Stimulated activated CD4-positive, alpha-beta T cell treated with anti-CD3 and anti-CD28 coated beads, Interleukin-1b, Interleukin-23, amount 100 ng/mL, for 4 hours (primary cell): Measurements from ENCODE around the gene FER.
"Not testable (repeated sequence)": the region's sequence is repeated elsewhere in the genome, so short reads cannot be mapped to it uniquely, and the experiment has no call there.

ENCODE experiments used
- DNase-seq, 2 donors: peaks; one replicate each; pipeline ENCODE4 v3.0.0-alpha.2; 2020; ENCODE audit warnings: low read depth in 2 of 2

Gene FER

GRCh38 chr5:108798513-108799265 lies 51.0 kb downstream of the FER start:
- no peak for DNase-seq

- no peak for DNase-seq
Measured at GRCh38 chr5:108801301-108801700, 53.6 kb downstream of the FER start.

- DNase-seq: no peak
Measured at GRCh38 chr5:108801776-108802175, 54.1 kb downstream of the FER start.

- DNase-seq: no peak
Measured at GRCh38 chr5:108810717-108811116, 63.0 kb downstream of the FER start.

GRCh38 chr5:108813673-108814072 lies 66.0 kb downstream of the FER start:
- DNase-seq: no peak

GRCh38 chr5:108814551-108814950 lies 66.9 kb downstream of the FER start:
- DNase-seq: no peak

- DNase-seq: no peak
Measured at GRCh38 chr5:108818613-108819272, 71.0 kb downstream of the FER start.

- no peak for DNase-seq
Measured at GRCh38 chr5:108820983-108821382, 73.3 kb downstream of the FER start.

GRCh38 chr5:108822211-108822947 lies 74.7 kb downstream of the FER start:
- no peak for DNase-seq

GRCh38 chr5:108827131-108827530 lies 79.4 kb downstream of the FER start:
- DNase-seq: no peak

GRCh38 chr5:108830705-108831276 lies 83.1 kb downstream of the FER start:
- DNase-seq: no peak

GRCh38 chr5:108836492-108836891 lies 88.8 kb downstream of the FER start:
- no peak for DNase-seq

- DNase-seq: not testable (repeated sequence)
Measured at GRCh38 chr5:108842260-108842941, 94.7 kb downstream of the FER start.

- DNase-seq: not testable (repeated sequence)
Measured at GRCh38 chr5:108851129-108851528, 103.4 kb downstream of the FER start.

- DNase-seq: no peak
Measured at GRCh38 chr5:108857905-108858304, 110.2 kb downstream of the FER start.

GRCh38 chr5:108858959-108859358 lies 111.3 kb downstream of the FER start:
- no peak for DNase-seq

GRCh38 chr5:108862211-108862610 lies 114.5 kb downstream of the FER start:
- DNase-seq: no peak

- DNase-seq: not testable (repeated sequence)
Measured at GRCh38 chr5:108866097-108866496, 118.4 kb downstream of the FER start.

GRCh38 chr5:108867656-108868055 lies 120.0 kb downstream of the FER start:
- DNase-seq: no peak

GRCh38 chr5:108869066-108869465 lies 121.4 kb downstream of the FER start:
- no peak for DNase-seq

- DNase-seq: no peak
Measured at GRCh38 chr5:108876451-108876850, 128.8 kb downstream of the FER start.

- DNase-seq: no peak
Measured at GRCh38 chr5:108878756-108879155, 131.1 kb downstream of the FER start.
